Measurements from ENCODE around the gene KCNE1.
A peak's percentile ranks its signal among the peaks of the same experiment; 100 is the strongest.

The KCNE1 gene

DNA sequence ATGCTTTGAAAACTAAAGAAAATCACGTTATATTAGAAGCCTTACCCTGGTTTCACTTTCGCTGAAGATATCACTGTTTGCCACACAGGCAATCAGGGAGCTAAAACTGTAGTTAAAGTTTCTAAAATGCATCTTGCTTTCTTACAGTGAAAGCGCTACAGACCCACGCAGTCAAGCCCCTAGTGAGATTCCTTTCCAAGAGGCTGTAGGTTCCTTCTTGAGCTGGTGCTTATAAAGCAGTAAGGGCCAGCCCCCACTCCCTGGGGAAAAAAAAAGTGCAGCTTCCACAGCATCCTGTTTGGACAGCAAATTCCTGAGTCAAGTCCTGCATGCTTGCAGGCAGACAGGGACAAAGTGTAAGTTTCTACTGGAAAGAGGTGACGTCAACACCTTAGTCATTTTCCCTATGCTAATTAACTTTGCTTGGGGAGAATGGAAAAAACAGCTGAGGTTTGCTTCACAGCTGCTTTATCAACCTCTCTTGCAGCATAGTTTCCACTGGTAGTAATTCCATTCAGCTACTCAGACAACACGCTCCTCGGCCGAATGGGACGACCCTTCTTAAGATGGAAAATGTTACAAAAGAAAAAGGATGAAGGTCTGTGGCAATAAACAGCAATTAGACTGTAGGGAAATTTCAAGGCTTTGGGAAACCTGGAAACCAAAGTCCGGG lies 14.7 kb upstream of the KCNE1 start:
- Mint-ChIP-seq H3K27ac (peak overlapping the region; percentile 61), H3K36me3 (ENCODE audit: low read depth) (peaks cover 30% of the 10 kb centered on the region)

GRCh38 chr21:34526241-34526617 lies 14.2 kb upstream of the KCNE1 start:
- Mint-ChIP-seq H3K4me1 (ENCODE audit: low read depth) (peaks cover 44% of the 10 kb centered on the region), H3K9me3 (no peaks in the 10 kb centered on the region), H3K36me3 (ENCODE audit: low read depth) (peaks cover 31% of the 10 kb centered on the region)

More for the DNA sequence above, 14.7 kb upstream of the KCNE1 start:
- H3K4me1 Mint-ChIP-seq (ENCODE audit: low read depth), result peaks cover 44% of the 10 kb centered on the region
- H3K27me3 Mint-ChIP-seq, result no peaks in the 10 kb centered on the region
- intact Hi-C loops (cut with micrococcal nuclease), result no loop called here
- peak overlapping the region; percentile 17 for H3K4me3 Mint-ChIP-seq
- H3K9me3 Mint-ChIP-seq, result no peaks in the 10 kb centered on the region

GRCh38 chr21:34524646-34525601 lies 12.9 kb upstream of the KCNE1 start:
- Mint-ChIP-seq H3K9me3 (no peaks in the 10 kb centered on the region), H3K36me3 (ENCODE audit: low read depth) (peaks cover 29% of the 10 kb centered on the region), H3K27me3 (no peaks in the 10 kb centered on the region), H3K4me1 (ENCODE audit: low read depth) (peaks cover 53% of the 10 kb centered on the region), H3K4me3 (no peak overlapping the region), H3K27ac (no peak overlapping the region)
- intact Hi-C loops (cut with micrococcal nuclease), result loop anchor here (5.0 kb wide), 1 partner anchor 77 kb away; no protein-coding TSS in a partner anchor

More at GRCh38 chr21:34526241-34526617, 14.2 kb upstream of the KCNE1 start:
- no peaks in the 10 kb centered on the region for H3K27me3 Mint-ChIP-seq
- peak overlapping the region; percentile 61 for H3K27ac Mint-ChIP-seq
- H3K4me3 Mint-ChIP-seq, result peak overlapping the region; percentile 17
- intact Hi-C loops (cut with micrococcal nuclease), result no loop called here

DNA sequence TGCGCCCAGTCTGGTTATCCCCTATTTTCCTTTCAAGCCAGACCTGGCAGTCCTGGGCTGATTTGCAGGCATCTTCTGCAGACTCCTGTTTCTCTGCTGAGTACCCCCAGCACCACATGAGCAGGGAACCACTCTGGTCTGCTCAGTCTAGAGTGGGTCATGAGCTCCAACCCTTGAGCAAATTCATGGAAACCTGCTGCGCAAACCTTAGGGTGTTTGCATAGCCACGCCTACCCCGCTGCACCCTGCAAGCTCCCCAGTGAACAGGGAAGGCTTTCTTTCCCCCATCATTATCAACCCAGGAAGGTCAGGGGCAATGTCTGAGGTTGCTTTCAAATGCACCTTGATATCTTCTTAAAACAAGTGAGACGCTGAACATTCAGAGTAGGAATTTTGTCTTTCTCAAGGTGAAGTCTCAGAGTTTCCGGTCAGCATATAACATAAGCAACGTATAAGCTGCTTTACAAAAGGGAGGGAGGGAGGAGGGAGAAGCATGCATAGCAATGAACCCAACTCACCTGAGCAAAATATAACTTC lies 11.1 kb upstream of the KCNE1 start:
- intact Hi-C loops (cut with micrococcal nuclease), result loop anchor here (5.0 kb wide), 1 partner anchor 79 kb away; no protein-coding TSS in a partner anchor
- H3K36me3 Mint-ChIP-seq (ENCODE audit: low read depth), result peaks cover 41% of the 10 kb centered on the region
- H3K4me1 Mint-ChIP-seq (ENCODE audit: low read depth), result peaks cover 71% of the 10 kb centered on the region

DNA sequence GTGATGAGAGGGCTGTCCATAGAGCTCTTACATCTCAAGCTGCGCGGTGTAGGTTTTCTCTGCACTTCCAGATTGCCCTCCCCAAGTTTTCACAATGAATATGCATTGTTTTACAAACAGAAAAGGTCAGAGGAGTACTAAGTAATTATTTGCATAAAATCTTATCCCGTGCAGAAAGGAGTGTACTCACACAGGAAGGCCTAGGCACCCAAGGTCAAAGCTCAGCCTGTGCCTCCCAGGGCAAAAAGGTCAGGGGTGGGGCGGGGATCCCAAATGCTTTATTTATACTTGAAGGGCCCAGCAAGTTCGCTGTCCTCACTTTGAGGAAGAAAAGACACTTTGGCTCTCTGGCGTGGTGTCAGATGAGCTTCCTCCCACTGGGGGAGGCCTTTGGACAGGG lies 10.3 kb upstream of the KCNE1 start:
- H3K4me1 Mint-ChIP-seq (ENCODE audit: low read depth), result peaks cover 79% of the 10 kb centered on the region
- H3K9me3 Mint-ChIP-seq, result no peaks in the 10 kb centered on the region
- peak overlapping the region; percentile 1 for H3K4me3 Mint-ChIP-seq
- intact Hi-C loops (cut with micrococcal nuclease), result loop anchor here (5.0 kb wide), 1 partner anchor 80 kb away; no protein-coding TSS in a partner anchor
- peaks cover 49% of the 10 kb centered on the region for H3K36me3 Mint-ChIP-seq (ENCODE audit: low read depth)
- H3K27me3 Mint-ChIP-seq, result no peaks in the 10 kb centered on the region
- H3K27ac Mint-ChIP-seq, result peak overlapping the region; percentile 96

More for the DNA sequence above, 11.1 kb upstream of the KCNE1 start:
- no peaks in the 10 kb centered on the region for H3K9me3 Mint-ChIP-seq
- peak overlapping the region; percentile 45 for H3K4me3 Mint-ChIP-seq
- peak overlapping the region; percentile 96 for H3K27ac Mint-ChIP-seq
- no peaks in the 10 kb centered on the region for H3K27me3 Mint-ChIP-seq

- peaks cover 78% of the 10 kb centered on the region for H3K4me1 Mint-ChIP-seq (ENCODE audit: low read depth)
- H3K9me3 Mint-ChIP-seq, result no peaks in the 10 kb centered on the region
- H3K4me3 Mint-ChIP-seq, result no peak overlapping the region
- no peaks in the 10 kb centered on the region for H3K27me3 Mint-ChIP-seq
- intact Hi-C loops (cut with micrococcal nuclease), result loop anchor here (5.0 kb wide), 1 partner anchor 81 kb away; no protein-coding TSS in a partner anchor
- H3K27ac Mint-ChIP-seq, result peak overlapping the region; percentile 96
- peaks cover 57% of the 10 kb centered on the region for H3K36me3 Mint-ChIP-seq (ENCODE audit: low read depth)
Measured at GRCh38 chr21:34521561-34521960, 9.6 kb upstream of the KCNE1 start.

- no peaks in the 10 kb centered on the region for H3K9me3 Mint-ChIP-seq
- peak overlapping the region; percentile 96 for H3K27ac Mint-ChIP-seq
- no peaks in the 10 kb centered on the region for H3K27me3 Mint-ChIP-seq
- H3K4me1 Mint-ChIP-seq (ENCODE audit: low read depth), result peaks cover 72% of the 10 kb centered on the region
- H3K4me3 Mint-ChIP-seq, result peak overlapping the region; percentile 52
- intact Hi-C loops (cut with micrococcal nuclease), result loop anchor here (5.0 kb wide), 1 partner anchor 81 kb away; no protein-coding TSS in a partner anchor
- H3K36me3 Mint-ChIP-seq (ENCODE audit: low read depth), result peaks cover 57% of the 10 kb centered on the region
Measured at GRCh38 chr21:34520764-34521508, 8.9 kb upstream of the KCNE1 start.

GRCh38 chr21:34520281-34520680 lies 8.3 kb upstream of the KCNE1 start:
- peak overlapping the region; percentile 52 for H3K4me3 Mint-ChIP-seq
- intact Hi-C loops (cut with micrococcal nuclease), result loop anchor here (5.0 kb wide), 1 partner anchor 82 kb away; no protein-coding TSS in a partner anchor
- H3K27ac Mint-ChIP-seq, result peak overlapping the region; percentile 96
- H3K9me3 Mint-ChIP-seq, result no peaks in the 10 kb centered on the region
- H3K36me3 Mint-ChIP-seq (ENCODE audit: low read depth), result peaks cover 56% of the 10 kb centered on the region
- peaks cover 72% of the 10 kb centered on the region for H3K4me1 Mint-ChIP-seq (ENCODE audit: low read depth)
- no peaks in the 10 kb centered on the region for H3K27me3 Mint-ChIP-seq

- H3K4me1 Mint-ChIP-seq (ENCODE audit: low read depth), result peaks cover 67% of the 10 kb centered on the region
- intact Hi-C loops (cut with micrococcal nuclease), result loop anchor here (5.0 kb wide), 1 partner anchor 83 kb away; no protein-coding TSS in a partner anchor
- H3K27me3 Mint-ChIP-seq, result no peaks in the 10 kb centered on the region
- peaks cover 51% of the 10 kb centered on the region for H3K36me3 Mint-ChIP-seq (ENCODE audit: low read depth)
- peak overlapping the region; percentile 96 for H3K27ac Mint-ChIP-seq
- no peaks in the 10 kb centered on the region for H3K9me3 Mint-ChIP-seq
- H3K4me3 Mint-ChIP-seq, result peak overlapping the region; percentile 39
Measured at GRCh38 chr21:34519694-34520093, 7.7 kb upstream of the KCNE1 start.

DNA sequence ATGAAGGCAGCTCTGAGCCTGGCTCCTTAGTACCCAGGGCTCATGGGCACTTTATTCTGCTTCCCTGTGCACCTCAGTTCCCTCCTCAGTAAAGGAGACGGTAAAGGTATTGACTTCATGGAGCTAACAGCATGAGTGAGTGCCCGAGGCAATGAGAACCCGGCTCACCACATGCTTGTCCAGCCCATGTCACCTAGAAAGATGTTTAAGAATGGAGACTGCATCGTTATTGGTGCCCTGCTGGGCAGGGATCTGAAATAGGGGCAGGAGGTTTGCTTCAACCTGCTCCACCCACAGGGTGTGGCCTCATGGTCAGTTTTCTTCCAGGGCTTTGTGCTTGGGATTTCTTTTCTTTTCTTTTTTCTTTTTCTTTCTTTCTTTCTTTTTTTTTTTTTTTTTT lies 7.0 kb upstream of the KCNE1 start:
- intact Hi-C loops (cut with micrococcal nuclease), result no loop called here
- Mint-ChIP-seq H3K27ac (peak overlapping the region; percentile 96), H3K36me3 (ENCODE audit: low read depth) (peaks cover 53% of the 10 kb centered on the region), H3K4me3 (no peak overlapping the region), H3K4me1 (ENCODE audit: low read depth) (peaks cover 64% of the 10 kb centered on the region), H3K27me3 (no peaks in the 10 kb centered on the region), H3K9me3 (no peaks in the 10 kb centered on the region)

- intact Hi-C loops (cut with micrococcal nuclease), result no loop called here
- Mint-ChIP-seq H3K27me3 (no peaks in the 10 kb centered on the region), H3K4me1 (ENCODE audit: low read depth) (peaks cover 69% of the 10 kb centered on the region), H3K9me3 (no peaks in the 10 kb centered on the region), H3K36me3 (ENCODE audit: low read depth) (peaks cover 53% of the 10 kb centered on the region), H3K4me3 (no peak overlapping the region), H3K27ac (peak overlapping the region; percentile 71)
Measured at GRCh38 chr21:34518301-34518700, 6.3 kb upstream of the KCNE1 start.

DNA sequence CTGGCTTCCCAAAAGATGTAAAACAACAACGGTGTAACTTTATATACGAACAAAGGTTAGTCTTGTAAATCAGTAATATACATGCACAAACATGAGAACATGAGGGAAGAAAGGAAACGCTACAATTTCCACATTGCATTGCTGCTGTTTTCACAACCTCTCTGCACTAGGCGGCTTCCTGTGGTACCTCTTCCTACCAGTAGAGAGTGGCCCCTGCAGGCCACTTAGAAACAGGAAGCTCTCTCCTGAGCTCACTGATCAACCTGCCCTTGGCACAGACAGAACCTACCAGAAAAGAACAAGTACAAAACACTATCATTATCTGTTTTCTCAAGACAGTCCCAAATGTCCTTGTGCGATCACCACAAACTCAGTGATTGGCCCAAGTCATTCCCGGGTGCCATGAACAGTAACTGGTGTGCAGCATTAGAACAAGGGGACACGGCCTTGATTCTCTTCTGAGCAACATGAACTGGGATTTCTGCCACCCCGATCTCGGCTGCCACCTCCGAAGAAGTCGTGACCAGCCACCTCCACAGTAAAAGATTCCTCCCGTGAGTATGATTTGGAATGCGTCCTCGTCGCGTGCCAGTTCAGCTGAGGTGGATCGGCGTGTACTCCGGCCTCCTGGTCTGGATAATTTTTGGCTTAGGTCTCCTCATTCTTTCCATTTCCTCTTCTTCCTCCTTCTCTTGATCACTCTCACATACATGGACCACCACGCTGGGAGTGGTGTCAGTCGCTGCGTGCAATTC lies 5.7 kb upstream of the KCNE1 start:
- H3K9me3 Mint-ChIP-seq, result no peaks in the 10 kb centered on the region
- intact Hi-C loops (cut with micrococcal nuclease), result no loop called here
- H3K4me1 Mint-ChIP-seq (ENCODE audit: low read depth), result peaks cover 69% of the 10 kb centered on the region
- no peak overlapping the region for H3K4me3 Mint-ChIP-seq
- H3K36me3 Mint-ChIP-seq (ENCODE audit: low read depth), result peaks cover 49% of the 10 kb centered on the region
- no peaks in the 10 kb centered on the region for H3K27me3 Mint-ChIP-seq
- peak overlapping the region; percentile 71 for H3K27ac Mint-ChIP-seq
